ENCODE results near the gene VKORC1.

The VKORC1 gene

DNA sequence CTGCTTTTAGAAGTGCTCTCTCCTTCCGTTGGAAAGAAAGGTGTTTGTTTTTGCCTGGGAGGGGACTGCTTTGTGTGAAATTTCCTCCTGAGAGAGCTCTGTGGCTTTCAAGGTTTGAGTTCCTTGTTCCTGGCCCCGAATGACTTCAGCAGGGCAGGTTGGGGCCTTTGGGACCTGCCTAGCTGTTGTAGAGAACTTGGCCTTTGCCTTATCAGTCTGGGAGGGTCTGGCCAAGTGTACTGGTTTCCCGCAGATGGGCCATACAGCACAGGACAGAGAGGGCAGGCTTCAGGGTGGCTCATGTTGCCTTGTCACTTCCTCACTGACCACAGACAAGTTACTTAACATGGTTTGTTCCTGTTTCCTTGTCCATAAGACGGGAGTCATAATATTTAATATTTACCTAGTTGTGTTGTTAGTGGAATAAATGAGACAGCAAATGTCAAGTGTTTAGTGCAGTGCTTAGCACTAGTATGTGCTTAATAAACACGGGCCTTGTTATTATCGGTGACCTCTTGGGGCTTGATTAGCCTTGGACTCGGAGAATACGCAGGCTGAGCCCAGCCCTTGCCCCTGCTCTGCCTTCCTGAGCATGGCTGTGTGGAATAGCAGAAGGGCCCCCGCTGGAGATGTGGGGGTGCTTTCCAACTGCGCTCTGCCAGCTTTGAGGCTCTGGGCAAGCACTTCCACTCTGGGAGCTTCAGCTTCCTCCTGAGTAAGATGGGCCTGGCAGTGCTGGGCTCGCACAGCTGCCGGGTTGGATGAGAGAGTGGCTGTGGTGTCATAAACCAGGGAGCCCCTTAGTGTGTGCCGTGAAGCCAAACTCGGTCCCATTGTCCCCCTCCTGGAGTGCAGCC, 34.3 kb upstream of the VKORC1 start:
- Histone ChIP-seq H3K4me3 (ENCODE audit: low read length) (peak overlapping the region; percentile 18), H3K36me3 (ENCODE audit: insufficient read depth, low read length) (peaks cover 10% of the 10 kb centered on the region), H3K4me2 (ENCODE audit: low read length) (peak overlapping the region; percentile 50), H3K27me3 (ENCODE audit: control insufficient read depth, insufficient read depth, low read length) (no peaks in the 10 kb centered on the region), H3K9me3 (replicated peaks; ENCODE audit: low read length) (no peaks in the 10 kb centered on the region), H3K9ac (ENCODE audit: low read depth, low read length) (peak overlapping the region; percentile 51), H3K4me1 (ENCODE audit: control insufficient read depth, insufficient read depth, low read length) (peaks cover 15% of the 10 kb centered on the region)

DNA sequence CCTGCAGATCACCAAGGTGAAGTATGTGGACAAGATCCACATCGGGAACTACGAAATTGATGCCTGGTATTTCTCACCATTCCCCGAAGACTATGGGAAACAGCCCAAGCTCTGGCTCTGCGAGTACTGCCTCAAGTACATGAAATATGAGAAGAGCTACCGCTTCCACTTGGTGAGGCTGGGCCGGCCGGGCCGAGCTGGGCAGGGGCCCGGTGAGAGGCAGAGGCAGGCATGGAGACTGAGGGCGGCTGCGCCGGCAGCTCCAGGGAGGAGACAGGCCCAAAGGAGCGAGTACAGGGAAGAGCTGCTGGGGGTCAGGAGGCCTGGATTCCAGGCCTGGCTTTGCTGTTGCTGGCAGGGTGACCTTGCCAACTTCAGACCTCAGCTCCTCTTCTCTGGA, 32.6 kb upstream of the VKORC1 start:
- Histone ChIP-seq H3K36me3 (ENCODE audit: insufficient read depth, low read length) (peaks cover 13% of the 10 kb centered on the region), H3K27me3 (ENCODE audit: control insufficient read depth, insufficient read depth, low read length) (no peaks in the 10 kb centered on the region), H3K4me3 (ENCODE audit: low read length) (no peak overlapping the region), H3K4me2 (ENCODE audit: low read length) (no peak overlapping the region), H3K4me1 (ENCODE audit: control insufficient read depth, insufficient read depth, low read length) (peaks cover 14% of the 10 kb centered on the region), H3K9ac (ENCODE audit: low read depth, low read length) (no peak overlapping the region), H3K9me3 (replicated peaks; ENCODE audit: low read length) (no peaks in the 10 kb centered on the region)

DNA sequence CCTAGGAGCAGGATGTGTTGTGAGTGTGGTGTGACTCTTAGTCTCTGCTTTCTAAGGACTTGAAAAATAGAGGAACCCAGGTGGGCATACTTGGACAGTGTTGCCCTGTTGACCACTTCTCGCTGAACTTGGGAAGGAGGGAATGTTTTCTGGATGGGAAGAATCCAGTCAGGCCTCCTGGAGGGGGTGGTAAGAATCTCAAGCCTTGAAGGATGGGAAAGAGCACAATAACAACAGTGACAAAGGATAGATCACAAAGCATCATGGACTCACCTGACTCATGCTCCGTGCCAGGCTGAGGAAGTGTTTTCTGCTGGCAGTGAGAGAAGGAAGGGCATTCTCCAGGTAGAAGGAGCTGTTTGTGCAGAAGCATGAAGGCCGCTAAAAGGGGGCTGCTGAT, 31.2 kb upstream of the VKORC1 start:
- no peaks in the 10 kb centered on the region for H3K9me3 ChIP-seq (replicated peaks; ENCODE audit: low read length)
- no peaks in the 10 kb centered on the region for H3K27me3 ChIP-seq (ENCODE audit: control insufficient read depth, insufficient read depth, low read length)
- H3K4me3 ChIP-seq (ENCODE audit: low read length), result no peak overlapping the region
- H3K9ac ChIP-seq (ENCODE audit: low read depth, low read length), result no peak overlapping the region
- peaks cover 21% of the 10 kb centered on the region for H3K36me3 ChIP-seq (ENCODE audit: insufficient read depth, low read length)
- H3K4me2 ChIP-seq (ENCODE audit: low read length), result no peak overlapping the region
- peaks cover 14% of the 10 kb centered on the region for H3K4me1 ChIP-seq (ENCODE audit: control insufficient read depth, insufficient read depth, low read length)

DNA sequence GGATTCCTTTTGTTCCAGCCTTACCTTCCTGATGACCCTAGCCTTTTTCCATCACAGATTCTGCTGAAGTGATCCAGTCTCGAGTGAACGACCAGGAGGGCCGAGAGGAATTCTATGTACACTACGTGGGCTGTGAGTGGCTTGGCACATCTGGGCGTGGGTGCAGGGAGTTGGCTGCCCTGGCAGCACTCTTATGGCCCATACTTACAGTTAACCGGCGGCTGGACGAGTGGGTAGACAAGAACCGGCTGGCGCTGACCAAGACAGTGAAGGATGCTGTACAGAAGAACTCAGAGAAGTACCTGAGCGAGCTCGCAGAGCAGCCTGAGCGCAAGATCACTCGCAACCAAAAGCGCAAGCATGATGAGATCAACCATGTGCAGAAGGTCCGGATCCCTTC, 25.5 kb upstream of the VKORC1 start:
- Histone ChIP-seq H3K9me3 (replicated peaks; ENCODE audit: low read length) (no peaks in the 10 kb centered on the region), H3K27me3 (ENCODE audit: control insufficient read depth, insufficient read depth, low read length) (no peaks in the 10 kb centered on the region), H3K4me3 (ENCODE audit: low read length) (no peak overlapping the region), H3K9ac (ENCODE audit: low read depth, low read length) (no peak overlapping the region), H3K4me1 (ENCODE audit: control insufficient read depth, insufficient read depth, low read length) (peaks cover 12% of the 10 kb centered on the region), H3K4me2 (ENCODE audit: low read length) (no peak overlapping the region), H3K36me3 (ENCODE audit: insufficient read depth, low read length) (peaks cover 27% of the 10 kb centered on the region)

DNA sequence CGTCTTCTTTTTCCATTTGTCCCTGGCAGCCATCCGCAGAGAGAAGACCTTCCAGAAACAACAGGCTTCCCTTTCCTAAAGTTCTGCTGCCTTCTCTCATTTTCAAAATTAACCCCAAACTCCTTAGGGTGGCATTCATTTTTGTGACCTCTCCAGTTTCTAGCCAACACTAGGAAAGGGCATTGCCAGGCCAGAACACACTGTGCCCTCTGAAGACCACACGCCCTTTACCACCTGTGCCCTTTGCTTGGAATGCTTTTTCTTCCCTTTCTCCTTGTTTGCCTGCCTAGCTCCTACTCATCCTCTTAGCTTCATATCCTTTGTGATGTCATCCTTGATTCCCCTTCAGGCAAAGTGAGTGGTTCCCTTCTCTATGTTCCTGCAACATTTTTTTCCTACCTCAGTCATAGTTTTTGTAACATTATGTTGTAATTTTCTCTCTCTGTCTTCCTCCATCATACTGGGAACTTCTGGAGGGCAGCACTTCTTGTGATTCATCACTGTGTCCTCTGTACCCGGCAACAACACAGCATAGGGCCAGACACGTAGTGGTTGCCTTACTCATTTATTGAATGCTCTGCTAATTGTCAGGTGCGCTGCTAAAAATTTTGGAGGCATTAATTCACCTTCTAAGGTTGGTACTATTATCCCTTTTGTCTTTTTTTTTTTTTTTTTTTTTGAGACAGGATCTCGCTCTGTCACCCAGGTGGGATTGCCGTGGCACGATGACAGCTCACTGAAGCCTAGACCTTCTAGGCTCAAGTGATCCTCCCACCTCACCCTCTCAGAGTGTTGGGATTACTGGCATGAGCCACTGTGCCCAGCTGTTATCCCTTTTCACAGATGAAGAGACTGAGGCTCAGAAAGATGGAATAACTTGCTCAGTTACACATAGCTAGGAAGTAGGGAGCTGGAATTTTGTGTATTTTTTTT, 23.9 kb upstream of the VKORC1 start:
- peak overlapping the region; percentile 89 for H3K9ac ChIP-seq (ENCODE audit: low read depth, low read length)
- peak overlapping the region; percentile 77 for H3K4me3 ChIP-seq (ENCODE audit: low read length)
- peaks cover 12% of the 10 kb centered on the region for H3K4me1 ChIP-seq (ENCODE audit: control insufficient read depth, insufficient read depth, low read length)
- H3K36me3 ChIP-seq (ENCODE audit: insufficient read depth, low read length), result peaks cover 28% of the 10 kb centered on the region
- peak overlapping the region; percentile 93 for H3K4me2 ChIP-seq (ENCODE audit: low read length)
- H3K9me3 ChIP-seq (replicated peaks; ENCODE audit: low read length), result no peaks in the 10 kb centered on the region
- no peaks in the 10 kb centered on the region for H3K27me3 ChIP-seq (ENCODE audit: control insufficient read depth, insufficient read depth, low read length)

DNA sequence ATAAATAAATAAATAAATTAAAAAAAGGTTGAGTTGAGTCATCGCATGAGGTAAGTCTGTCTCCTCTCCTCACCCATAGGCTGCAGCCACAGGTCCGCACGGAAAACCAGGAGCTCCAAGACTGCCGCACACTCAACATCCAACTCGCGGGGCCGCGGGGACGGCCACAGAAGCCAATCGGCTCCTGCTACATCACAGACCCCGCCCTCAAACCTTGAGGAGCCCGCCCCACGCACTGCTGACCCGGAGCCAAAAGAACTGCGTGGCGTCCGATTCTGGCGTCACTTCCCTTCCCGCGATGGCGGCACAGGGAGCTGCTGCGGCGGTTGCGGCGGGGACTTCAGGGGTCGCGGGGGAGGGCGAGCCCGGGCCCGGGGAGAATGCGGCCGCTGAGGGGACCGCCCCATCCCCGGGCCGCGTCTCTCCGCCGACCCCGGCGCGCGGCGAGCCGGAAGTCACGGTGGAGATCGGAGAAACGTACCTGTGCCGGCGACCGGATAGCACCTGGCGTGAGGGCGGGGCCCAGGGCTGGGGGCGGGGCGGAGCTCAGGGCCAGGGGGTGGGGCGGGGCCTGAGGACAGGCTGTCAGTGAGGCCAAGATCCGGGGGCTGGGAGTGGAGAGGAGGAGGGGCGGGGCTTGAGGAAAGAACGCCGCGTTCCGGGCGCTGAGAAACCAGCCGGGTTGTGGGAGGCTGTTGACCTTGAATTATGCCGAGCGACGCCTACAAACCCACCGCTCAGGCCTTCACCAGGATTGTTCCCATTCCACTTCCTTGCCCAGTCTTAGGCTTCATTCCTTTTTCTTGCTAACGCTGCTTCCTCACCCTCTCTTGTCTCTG, 23.0 kb upstream of the VKORC1 start, which contains the start of gene KAT8:
Gene KAT8, plus strand, starts transcription at position 281 of the 839 bp plus-strand sequence. Its CDS starts 18 bp downstream, at position 299.
- H3K4me2 ChIP-seq (ENCODE audit: low read length), result peak within 1 kb of the TSS; percentile 93
- no peaks in the 10 kb centered on the region for H3K9me3 ChIP-seq (replicated peaks; ENCODE audit: low read length)
- peaks cover 37% of the 10 kb centered on the region for H3K36me3 ChIP-seq (ENCODE audit: insufficient read depth, low read length)
- peak within 1 kb of the TSS; percentile 89 for H3K9ac ChIP-seq (ENCODE audit: low read depth, low read length)
- peaks cover 12% of the 10 kb centered on the region for H3K4me1 ChIP-seq (ENCODE audit: control insufficient read depth, insufficient read depth, low read length)
- H3K4me3 ChIP-seq (ENCODE audit: low read length), result peak within 1 kb of the TSS; percentile 77
- H3K27me3 ChIP-seq (ENCODE audit: control insufficient read depth, insufficient read depth, low read length), result no peaks in the 10 kb centered on the region

DNA sequence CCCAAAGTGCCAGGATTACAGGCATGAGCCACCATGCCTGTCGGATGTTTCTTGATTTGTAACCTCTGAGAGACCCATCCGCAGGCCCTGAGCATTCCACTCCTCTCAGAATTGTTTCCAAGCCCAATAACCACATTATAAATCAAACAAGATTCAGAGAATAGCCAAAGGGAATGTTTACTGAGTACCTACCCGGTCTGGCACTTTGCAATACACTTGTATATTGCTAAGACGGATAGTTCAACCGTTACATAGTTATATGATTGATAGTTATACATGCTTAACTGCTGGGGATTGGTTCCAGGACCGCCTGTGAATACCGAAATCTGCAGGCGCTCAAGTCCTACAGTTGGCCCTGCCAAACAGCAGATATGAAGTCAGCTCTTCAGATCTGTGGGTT, 19.9 kb upstream of the VKORC1 start:
- Histone ChIP-seq H3K9ac (ENCODE audit: low read depth, low read length) (no peak overlapping the region), H3K4me3 (ENCODE audit: low read length) (no peak overlapping the region), H3K4me2 (ENCODE audit: low read length) (no peak overlapping the region), H3K9me3 (replicated peaks; ENCODE audit: low read length) (no peaks in the 10 kb centered on the region), H3K36me3 (ENCODE audit: insufficient read depth, low read length) (peaks cover 41% of the 10 kb centered on the region), H3K27me3 (ENCODE audit: control insufficient read depth, insufficient read depth, low read length) (no peaks in the 10 kb centered on the region), H3K4me1 (ENCODE audit: control insufficient read depth, insufficient read depth, low read length) (peaks cover 24% of the 10 kb centered on the region)

DNA sequence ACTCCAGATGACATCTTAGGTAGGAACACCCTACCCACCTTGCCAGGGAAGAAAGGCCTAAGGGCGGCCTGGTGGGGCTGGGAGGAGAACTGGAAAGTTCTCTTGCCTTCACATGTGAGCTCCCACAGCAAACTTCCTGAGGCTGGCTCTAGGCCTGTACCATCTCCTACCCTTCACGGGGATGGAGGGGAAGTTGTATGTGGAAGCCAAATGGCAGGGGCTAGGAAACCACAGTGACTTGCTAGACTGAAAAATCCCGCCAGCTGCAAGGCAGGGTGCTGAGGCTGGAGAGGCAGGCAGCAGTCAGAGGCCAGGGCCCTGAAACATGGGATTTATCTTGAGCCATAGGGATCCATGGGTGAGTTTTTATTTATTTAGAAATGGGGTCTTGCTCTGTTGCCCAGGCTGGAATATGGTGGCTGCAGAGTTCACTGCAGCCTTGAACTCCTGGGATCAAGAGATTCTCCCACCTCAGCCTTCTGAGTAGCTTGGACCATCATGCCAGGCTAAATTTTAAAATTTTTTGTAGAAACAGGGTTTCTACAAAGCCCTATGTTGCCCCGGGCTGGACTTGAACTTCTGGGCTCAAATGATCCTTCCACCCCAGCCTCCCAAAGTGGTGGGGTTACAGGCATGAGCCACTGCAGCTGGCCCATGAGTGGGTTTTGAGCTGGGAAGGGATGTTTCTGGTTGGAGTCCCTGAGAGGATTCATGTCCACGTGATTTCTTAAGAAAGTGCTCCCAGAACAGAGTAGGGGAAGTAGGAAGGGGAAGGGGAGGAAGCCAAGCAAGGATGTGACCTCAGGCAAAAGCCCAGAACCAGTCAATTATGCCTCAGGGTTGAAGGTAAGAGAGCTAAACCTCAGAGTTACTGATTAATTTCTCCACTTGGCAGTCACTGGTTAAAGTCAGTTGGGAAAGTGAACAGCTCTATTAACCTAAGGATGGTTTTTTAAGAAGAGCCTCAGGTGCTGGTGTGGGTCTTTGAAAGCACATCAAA, 18.8 kb upstream of the VKORC1 start:
- Histone ChIP-seq H3K36me3 (ENCODE audit: insufficient read depth, low read length) (peaks cover 44% of the 10 kb centered on the region), H3K4me1 (ENCODE audit: control insufficient read depth, insufficient read depth, low read length) (peaks cover 22% of the 10 kb centered on the region)

DNA sequence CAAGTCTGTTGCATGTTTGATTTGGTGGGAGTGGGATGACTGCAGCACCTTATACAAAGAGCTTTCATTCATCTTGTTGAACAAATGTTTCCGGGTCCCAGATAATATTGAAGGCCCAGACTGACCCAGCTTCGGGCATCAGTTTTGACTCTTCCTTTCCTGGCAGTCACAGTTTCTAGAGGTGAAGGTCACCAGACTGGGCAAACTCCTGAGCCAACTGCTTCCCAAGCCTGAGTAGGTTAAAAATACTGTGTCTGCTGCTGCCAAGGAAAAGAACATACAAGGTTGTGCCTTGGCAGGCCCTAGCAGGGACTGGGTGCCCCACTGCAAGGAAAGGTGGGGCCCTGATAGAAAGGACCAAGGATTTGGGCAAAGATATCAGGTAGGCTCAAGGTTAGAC, 18.1 kb upstream of the VKORC1 start:
- no peak overlapping the region for H3K4me2 ChIP-seq (ENCODE audit: low read length)
- H3K36me3 ChIP-seq (ENCODE audit: insufficient read depth, low read length), result peaks cover 44% of the 10 kb centered on the region
- H3K27me3 ChIP-seq (ENCODE audit: control insufficient read depth, insufficient read depth, low read length), result no peaks in the 10 kb centered on the region
- no peak overlapping the region for H3K4me3 ChIP-seq (ENCODE audit: low read length)
- H3K9ac ChIP-seq (ENCODE audit: low read depth, low read length), result no peak overlapping the region
- H3K9me3 ChIP-seq (replicated peaks; ENCODE audit: low read length), result no peaks in the 10 kb centered on the region
- peaks cover 22% of the 10 kb centered on the region for H3K4me1 ChIP-seq (ENCODE audit: control insufficient read depth, insufficient read depth, low read length)

More for the DNA sequence above, 18.8 kb upstream of the VKORC1 start:
- H3K9ac ChIP-seq (ENCODE audit: low read depth, low read length), result no peak overlapping the region
- H3K4me3 ChIP-seq (ENCODE audit: low read length), result no peak overlapping the region
- H3K9me3 ChIP-seq (replicated peaks; ENCODE audit: low read length), result no peaks in the 10 kb centered on the region
- H3K4me2 ChIP-seq (ENCODE audit: low read length), result no peak overlapping the region
- no peaks in the 10 kb centered on the region for H3K27me3 ChIP-seq (ENCODE audit: control insufficient read depth, insufficient read depth, low read length)

DNA sequence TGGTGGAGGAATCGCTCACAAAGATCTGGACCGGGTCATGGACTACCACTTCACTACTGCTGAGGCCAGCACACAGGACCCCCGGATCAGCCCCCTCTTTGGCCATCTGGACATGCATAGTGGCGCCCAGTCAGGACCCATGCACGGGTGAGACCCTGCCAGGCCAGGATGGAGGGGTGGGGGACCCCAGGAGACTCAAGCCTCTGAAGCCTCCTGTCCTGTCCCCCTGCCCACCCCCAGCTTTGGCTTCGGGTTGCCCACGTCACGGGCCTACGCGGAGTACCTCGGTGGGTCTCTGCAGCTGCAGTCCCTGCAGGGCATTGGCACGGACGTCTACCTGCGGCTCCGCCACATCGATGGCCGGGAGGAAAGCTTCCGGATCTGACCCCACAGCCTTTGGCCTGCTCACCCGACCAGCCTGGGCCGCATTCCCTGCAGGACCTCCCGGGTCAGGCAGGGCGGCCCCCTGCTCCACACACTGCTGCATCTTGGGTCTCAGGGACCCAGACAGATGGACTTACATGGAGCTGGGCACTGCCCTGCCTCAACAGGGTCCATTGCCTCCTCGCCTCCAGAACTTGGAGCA, 17.4 kb upstream of the VKORC1 start:
- H3K4me3 ChIP-seq (ENCODE audit: low read length), result no peak overlapping the region
- no peak overlapping the region for H3K9ac ChIP-seq (ENCODE audit: low read depth, low read length)
- H3K9me3 ChIP-seq (replicated peaks; ENCODE audit: low read length), result no peaks in the 10 kb centered on the region
- peaks cover 44% of the 10 kb centered on the region for H3K36me3 ChIP-seq (ENCODE audit: insufficient read depth, low read length)
- H3K4me1 ChIP-seq (ENCODE audit: control insufficient read depth, insufficient read depth, low read length), result peaks cover 25% of the 10 kb centered on the region
- no peaks in the 10 kb centered on the region for H3K27me3 ChIP-seq (ENCODE audit: control insufficient read depth, insufficient read depth, low read length)
- H3K4me2 ChIP-seq (ENCODE audit: low read length), result no peak overlapping the region
